ENCODE data around the gene GOT1. TPM values are rescaled to one million over a fixed set of nuclear protein-coding genes. Genes with fewer than 3 reads are reported as not detected.
A peak's percentile ranks its signal among the peaks of the same experiment; 100 is the strongest.

Gene GOT1
- total RNA-seq: 18.3 to 38.9 TPM (median 34.2 TPM) in 3 replicates
- long read RNA-seq, transcript GOT1-201 (9 exons, 2,923 nt): major isoform, 112 of 118 reads
- long read RNA-seq, partial matches to known transcripts: 0 of 118 reads
- long read RNA-seq, other reads (novel, unspliced or antisense): 5 of 118 reads

- no peaks in the 10 kb centered on the region for H3K27me3 Mint-ChIP-seq (ENCODE audit: low read depth)
- TF ChIP-seq, protein P1, sequence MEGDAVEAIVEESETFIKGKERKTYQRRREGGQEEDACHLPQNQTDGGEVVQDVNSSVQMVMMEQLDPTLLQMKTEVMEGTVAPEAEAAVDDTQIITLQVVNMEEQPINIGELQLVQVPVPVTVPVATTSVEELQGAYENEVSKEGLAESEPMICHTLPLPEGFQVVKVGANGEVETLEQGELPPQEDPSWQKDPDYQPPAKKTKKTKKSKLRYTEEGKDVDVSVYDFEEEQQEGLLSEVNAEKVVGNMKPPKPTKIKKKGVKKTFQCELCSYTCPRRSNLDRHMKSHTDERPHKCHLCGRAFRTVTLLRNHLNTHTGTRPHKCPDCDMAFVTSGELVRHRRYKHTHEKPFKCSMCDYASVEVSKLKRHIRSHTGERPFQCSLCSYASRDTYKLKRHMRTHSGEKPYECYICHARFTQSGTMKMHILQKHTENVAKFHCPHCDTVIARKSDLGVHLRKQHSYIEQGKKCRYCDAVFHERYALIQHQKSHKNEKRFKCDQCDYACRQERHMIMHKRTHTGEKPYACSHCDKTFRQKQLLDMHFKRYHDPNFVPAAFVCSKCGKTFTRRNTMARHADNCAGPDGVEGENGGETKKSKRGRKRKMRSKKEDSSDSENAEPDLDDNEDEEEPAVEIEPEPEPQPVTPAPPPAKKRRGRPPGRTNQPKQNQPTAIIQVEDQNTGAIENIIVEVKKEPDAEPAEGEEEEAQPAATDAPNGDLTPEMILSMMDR (IDR thresholded peaks at IDR 0.05): no peak
- peaks cover 31% of the 10 kb centered on the region for H3K4me1 Mint-ChIP-seq (ENCODE audit: low read depth)
- peak; percentile 96 for DNase-seq (ENCODE audit: low spot score)
- H3K9me3 Mint-ChIP-seq (ENCODE audit: low read depth): no peaks in the 10 kb centered on the region
- H3K4me3 Mint-ChIP-seq (ENCODE audit: unreplicated experiment): peak within 1 kb of the TSS; percentile 100
- peaks cover under 1% of the 10 kb centered on the region for H3K36me3 Mint-ChIP-seq (ENCODE audit: low read depth)
- H3K27ac Mint-ChIP-seq (ENCODE audit: unreplicated experiment): peak within 1 kb of the TSS; percentile 100
Measured at GRCh38 chr10:99430451-99431189, at the start of gene GOT1. Gene GOT1 (minus strand): TSS chr10:99430624. CDS start chr10:99430565, 59 bp downstream.

DNA sequence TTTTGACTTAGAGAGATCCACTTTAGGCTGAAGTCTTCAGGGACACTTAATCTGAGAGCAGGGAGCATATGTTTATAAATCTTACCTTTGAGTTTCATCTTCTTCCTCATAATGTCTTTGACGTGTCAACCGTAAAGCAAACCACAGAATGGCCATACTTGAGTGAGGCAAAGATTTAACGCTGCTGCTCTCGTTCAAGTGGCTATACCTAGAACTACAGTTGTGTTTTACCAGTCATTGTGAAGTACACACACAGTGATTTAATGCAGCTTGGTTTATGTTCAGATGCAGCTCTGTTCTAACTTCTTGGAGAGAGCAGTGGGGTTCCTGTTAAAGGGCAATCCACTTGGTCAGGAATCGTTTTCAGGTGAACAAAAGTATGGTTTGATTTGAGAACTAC is 39.9 kb upstream of the GOT1 start:
- Mint-ChIP-seq H3K9me3 (ENCODE audit: low read depth) (no peaks in the 10 kb centered on the region), H3K4me1 (ENCODE audit: low read depth) (no peaks in the 10 kb centered on the region), H3K36me3 (ENCODE audit: low read depth) (no peaks in the 10 kb centered on the region), H3K4me3 (ENCODE audit: unreplicated experiment) (no peak overlapping the region), H3K27me3 (ENCODE audit: low read depth) (peaks cover 47% of the 10 kb centered on the region), H3K27ac (ENCODE audit: unreplicated experiment) (no peak overlapping the region)
- DNase-seq (ENCODE audit: low spot score): no peak
- TF ChIP-seq, protein P1 (IDR thresholded peaks at IDR 0.05): no peak

DNA sequence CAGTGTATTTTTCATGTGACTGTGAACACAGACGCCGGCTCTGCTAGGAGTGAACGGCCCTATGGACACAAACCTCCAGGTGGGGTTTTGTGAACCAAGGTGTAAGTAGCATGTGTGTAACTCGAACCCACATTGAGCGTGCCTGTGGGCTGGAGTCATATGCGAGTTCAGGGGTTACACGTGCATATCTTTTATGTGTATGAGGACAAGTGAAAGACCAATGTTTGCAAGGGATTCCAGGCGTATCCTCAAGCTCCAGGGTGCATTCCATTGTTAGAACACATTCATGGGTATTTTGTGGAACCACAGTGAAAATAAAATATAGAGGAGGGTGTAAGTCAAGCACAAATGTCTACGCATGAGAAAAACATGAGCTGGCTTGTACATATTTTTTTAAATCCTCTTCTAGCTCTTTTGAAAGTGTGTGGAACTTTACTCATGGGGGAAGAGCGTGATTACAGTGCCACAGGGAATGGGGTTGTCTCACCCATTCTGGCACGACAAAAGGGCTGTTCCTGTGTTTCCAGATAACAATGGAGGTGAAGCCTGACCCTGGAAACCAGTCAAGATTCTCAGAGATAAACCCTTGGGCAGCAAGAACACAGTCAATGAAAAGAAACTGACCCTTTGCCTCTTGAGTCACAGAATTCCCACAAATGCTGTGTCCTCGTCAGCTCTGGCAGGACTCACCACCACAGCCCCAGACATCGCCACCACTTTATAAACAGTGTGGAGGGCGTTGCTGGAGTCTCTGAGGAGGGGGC is 37.0 kb upstream of the GOT1 start:
- H3K9me3 Mint-ChIP-seq (ENCODE audit: low read depth): no peaks in the 10 kb centered on the region
- no peak overlapping the region for H3K4me3 Mint-ChIP-seq (ENCODE audit: unreplicated experiment)
- peaks cover 38% of the 10 kb centered on the region for H3K27me3 Mint-ChIP-seq (ENCODE audit: low read depth)
- no peaks in the 10 kb centered on the region for H3K4me1 Mint-ChIP-seq (ENCODE audit: low read depth)
- no peak for DNase-seq (ENCODE audit: low spot score)
- TF ChIP-seq, protein P1 (IDR thresholded peaks at IDR 0.05): no peak
- H3K27ac Mint-ChIP-seq (ENCODE audit: unreplicated experiment): no peak overlapping the region
- no peaks in the 10 kb centered on the region for H3K36me3 Mint-ChIP-seq (ENCODE audit: low read depth)

DNA sequence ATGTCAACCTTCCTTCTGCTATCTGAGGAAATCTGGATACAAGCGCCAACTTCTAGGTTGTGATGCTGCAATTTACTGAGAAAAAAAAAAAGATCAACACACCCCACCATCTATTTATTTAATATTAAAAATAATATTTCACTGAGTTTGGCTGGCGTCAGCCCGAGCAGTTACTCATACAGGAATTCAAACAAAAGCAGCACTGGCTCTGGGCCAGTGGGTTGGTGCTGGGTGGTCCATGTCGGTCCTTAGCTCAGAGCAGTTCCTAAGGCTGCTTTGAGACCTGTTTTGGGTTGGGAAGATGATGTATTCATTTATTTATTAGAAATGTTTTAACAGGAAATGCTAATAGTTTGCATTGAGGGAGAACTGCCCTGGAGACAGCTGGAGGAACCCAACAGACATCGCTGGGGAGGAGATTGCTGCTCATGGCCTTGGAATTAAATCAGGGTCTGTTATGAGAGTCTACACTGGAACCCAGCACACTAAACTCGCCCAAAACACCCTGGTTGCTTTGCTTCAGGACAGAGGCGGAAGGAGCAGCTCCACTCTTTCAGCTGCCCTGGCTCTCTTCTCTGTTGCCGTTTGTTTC is 36.3 kb upstream of the GOT1 start:
- no peak overlapping the region for H3K27ac Mint-ChIP-seq (ENCODE audit: unreplicated experiment)
- no peaks in the 10 kb centered on the region for H3K36me3 Mint-ChIP-seq (ENCODE audit: low read depth)
- DNase-seq (ENCODE audit: low spot score): no peak
- H3K4me1 Mint-ChIP-seq (ENCODE audit: low read depth): no peaks in the 10 kb centered on the region
- TF ChIP-seq, protein P1 (IDR thresholded peaks at IDR 0.05): no peak
- peaks cover 37% of the 10 kb centered on the region for H3K27me3 Mint-ChIP-seq (ENCODE audit: low read depth)
- H3K9me3 Mint-ChIP-seq (ENCODE audit: low read depth): no peaks in the 10 kb centered on the region
- H3K4me3 Mint-ChIP-seq (ENCODE audit: unreplicated experiment): no peak overlapping the region

DNA sequence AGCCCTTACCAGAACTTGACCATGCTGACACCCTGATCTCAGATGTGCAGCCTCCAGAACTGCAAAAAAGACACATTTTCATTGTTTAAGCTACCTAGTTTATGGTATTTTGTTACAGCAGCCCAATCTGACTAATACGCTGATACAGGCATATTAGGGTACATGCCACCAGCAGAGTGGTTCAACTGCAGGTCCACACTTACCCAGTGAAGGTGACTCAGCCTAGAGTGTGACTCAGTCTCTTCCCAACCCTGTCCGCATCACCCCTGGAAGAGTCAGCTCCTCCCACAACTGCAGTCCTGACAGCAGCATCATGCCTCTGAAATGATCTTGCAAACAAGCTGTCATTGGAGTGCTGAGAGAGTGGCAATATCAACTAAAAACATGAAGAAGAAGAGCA is 30.8 kb upstream of the GOT1 start:
- no peak for DNase-seq (ENCODE audit: low spot score)
- Mint-ChIP-seq H3K27ac (ENCODE audit: unreplicated experiment) (no peak overlapping the region), H3K9me3 (ENCODE audit: low read depth) (no peaks in the 10 kb centered on the region), H3K27me3 (ENCODE audit: low read depth) (peaks cover 41% of the 10 kb centered on the region), H3K4me1 (ENCODE audit: low read depth) (no peaks in the 10 kb centered on the region), H3K4me3 (ENCODE audit: unreplicated experiment) (no peak overlapping the region), H3K36me3 (ENCODE audit: low read depth) (no peaks in the 10 kb centered on the region)
- TF ChIP-seq, protein P1 (IDR thresholded peaks at IDR 0.05): no peak
